NB4 (cell line): ENCODE data around the gene COX8C.

Experiments
- DNase-seq: peaks from one replicate; pipeline ENCODE4 v3.0.0; 2010; ENCODE audit warnings: low read depth
- H3K4me3 ChIP-seq: one replicate; pipeline ENCODE4 v1.5.1; 2011; ENCODE audit warnings: mild to moderate bottlenecking, low read depth, low read length, moderate library complexity
- MAX ChIP-seq: IDR thresholded peaks from 2 replicates; pipeline ENCODE4 v1.6.1; 2011; ENCODE audit warnings: low read depth, low read length
- MYC ChIP-seq: IDR thresholded peaks from 2 replicates; pipeline ENCODE4 v1.6.1; 2011; ENCODE audit warnings: low read depth, low read length
- POLR2A ChIP-seq: IDR thresholded peaks from 2 replicates; pipeline ENCODE4 v1.6.1; 2011; ENCODE audit warnings: mild to moderate bottlenecking; ENCODE audit not compliant: insufficient read length; ENCODE audit errors: extremely low read depth
- TF ChIP-seq, protein P1 (sequence below): IDR thresholded peaks from one replicate; pipeline ENCODE4 v1.5.1; 2012; ENCODE audit warnings: low read depth, low read length

Gene COX8C

GRCh38 chr14:93319494-93319893 lies 27.5 kb upstream of the COX8C start:
- TF ChIP-seq MYC (no peak), MAX (no peak), POLR2A (no peak)
- TF ChIP-seq, protein P1, sequence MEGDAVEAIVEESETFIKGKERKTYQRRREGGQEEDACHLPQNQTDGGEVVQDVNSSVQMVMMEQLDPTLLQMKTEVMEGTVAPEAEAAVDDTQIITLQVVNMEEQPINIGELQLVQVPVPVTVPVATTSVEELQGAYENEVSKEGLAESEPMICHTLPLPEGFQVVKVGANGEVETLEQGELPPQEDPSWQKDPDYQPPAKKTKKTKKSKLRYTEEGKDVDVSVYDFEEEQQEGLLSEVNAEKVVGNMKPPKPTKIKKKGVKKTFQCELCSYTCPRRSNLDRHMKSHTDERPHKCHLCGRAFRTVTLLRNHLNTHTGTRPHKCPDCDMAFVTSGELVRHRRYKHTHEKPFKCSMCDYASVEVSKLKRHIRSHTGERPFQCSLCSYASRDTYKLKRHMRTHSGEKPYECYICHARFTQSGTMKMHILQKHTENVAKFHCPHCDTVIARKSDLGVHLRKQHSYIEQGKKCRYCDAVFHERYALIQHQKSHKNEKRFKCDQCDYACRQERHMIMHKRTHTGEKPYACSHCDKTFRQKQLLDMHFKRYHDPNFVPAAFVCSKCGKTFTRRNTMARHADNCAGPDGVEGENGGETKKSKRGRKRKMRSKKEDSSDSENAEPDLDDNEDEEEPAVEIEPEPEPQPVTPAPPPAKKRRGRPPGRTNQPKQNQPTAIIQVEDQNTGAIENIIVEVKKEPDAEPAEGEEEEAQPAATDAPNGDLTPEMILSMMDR: no peak
- H3K4me3 ChIP-seq: no peak overlapping the region
- no peak for DNase-seq

DNA sequence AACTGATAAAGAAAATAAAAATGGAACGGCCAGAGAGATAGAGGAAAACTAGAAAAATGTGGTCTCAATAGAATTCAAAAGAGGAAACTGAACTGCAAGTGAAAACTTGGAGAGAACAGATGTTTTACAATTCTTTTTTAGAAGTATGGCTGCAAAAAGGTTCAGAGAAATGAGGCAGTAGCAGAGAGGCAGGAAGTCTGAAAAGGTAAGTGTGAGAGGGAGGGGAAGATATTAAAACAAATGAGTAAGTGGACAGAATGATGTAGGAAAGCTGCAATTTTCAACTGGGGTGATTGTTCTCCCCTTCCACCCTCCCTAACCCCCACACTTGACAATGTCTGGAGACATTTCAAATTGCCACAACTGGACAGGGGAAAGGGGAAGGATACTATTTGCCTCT lies 27.0 kb upstream of the COX8C start:
- H3K4me3 ChIP-seq: no peak overlapping the region
- no peak for DNase-seq
- TF ChIP-seq, protein P1: no peak
- TF ChIP-seq MYC (no peak), MAX (no peak), POLR2A (no peak)

- DNase-seq: no peak
- TF ChIP-seq MAX (no peak), POLR2A (no peak), MYC (no peak)
- TF ChIP-seq, protein P1: no peak
- H3K4me3 ChIP-seq: no peak overlapping the region
Observed at GRCh38 chr14:93320489-93320888, 26.5 kb upstream of the COX8C start.

- H3K4me3 ChIP-seq: no peak overlapping the region
- no peak for DNase-seq
- TF ChIP-seq POLR2A: no peak
- no peak for TF ChIP-seq MAX
- TF ChIP-seq, protein P1: no peak
- TF ChIP-seq MYC: no peak
Observed at GRCh38 chr14:93322929-93323599, 23.9 kb upstream of the COX8C start.

- DNase-seq: no peak
- TF ChIP-seq, protein P1: no peak
- TF ChIP-seq MAX (no peak), MYC (no peak), POLR2A (no peak)
- no peak overlapping the region for H3K4me3 ChIP-seq
Observed at GRCh38 chr14:93323600-93324174, 23.3 kb upstream of the COX8C start.

GRCh38 chr14:93326196-93326595 lies 20.8 kb upstream of the COX8C start:
- no peak for DNase-seq
- H3K4me3 ChIP-seq: no peak overlapping the region
- no peak for TF ChIP-seq MAX
- no peak for TF ChIP-seq MYC
